Measurements from ENCODE around the gene UNCX. TPM values are rescaled to one million over a fixed set of nuclear protein-coding genes. Genes with fewer than 3 reads are reported as not detected.
"Not testable (repeated sequence)": the region's sequence is repeated elsewhere in the genome, so short reads cannot be mapped to it uniquely, and the experiment has no call there.

Gene UNCX
- polyA plus RNA-seq, 1 experiment, result not detected

DNA sequence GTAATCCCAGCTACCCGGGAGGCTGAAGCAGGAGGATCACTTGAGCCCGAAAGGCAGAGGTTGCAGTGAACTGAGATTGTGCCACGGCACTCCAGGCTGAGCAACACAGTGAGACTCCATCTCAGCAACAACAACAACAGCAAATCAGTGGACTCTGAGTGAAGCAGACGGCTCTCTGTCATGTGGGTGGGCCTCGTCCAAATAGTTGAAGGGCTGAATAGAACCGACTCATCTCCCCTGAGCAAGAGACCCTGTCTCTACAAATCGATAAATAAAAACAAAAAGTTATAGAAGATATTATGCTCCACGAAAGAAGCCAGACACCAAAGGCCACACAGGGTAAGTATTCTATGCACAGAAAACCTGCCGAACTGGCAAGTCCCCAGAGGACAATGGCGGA is 45.9 kb downstream of the UNCX start:
- ChIA-PET CTCF (no interaction called here), POLR2A (no interaction called here)
- H3K4me3 ChIP-seq (ENCODE audit: low read depth, low read length), result no peak overlapping the region

DNA sequence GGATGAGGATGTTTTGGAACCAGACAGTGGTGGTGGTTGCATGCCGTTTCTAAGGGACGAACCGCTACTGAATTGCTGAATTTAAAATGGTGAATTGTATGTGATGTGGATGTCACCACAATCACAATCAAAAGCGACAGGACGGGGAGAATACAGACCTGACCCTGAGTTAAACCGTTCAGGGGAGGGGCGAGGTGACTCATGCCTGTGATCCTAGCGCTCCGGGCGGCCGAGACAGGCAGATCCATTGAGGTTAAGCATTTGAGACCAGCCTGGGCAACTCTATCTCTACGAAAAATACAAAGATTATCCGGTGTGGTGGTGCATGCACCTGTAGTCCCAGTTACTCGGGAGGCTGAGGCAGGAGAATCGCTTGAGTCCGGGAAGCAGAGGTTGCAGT is 46.4 kb downstream of the UNCX start:
- H3K4me3 ChIP-seq (ENCODE audit: low read depth, low read length), result no peak overlapping the region
- H3K9me3 ChIP-seq (ENCODE audit: control insufficient read depth, insufficient read depth, low read length), result peaks cover 22% of the 10 kb centered on the region
- peaks cover 4% of the 10 kb centered on the region for H3K27me3 ChIP-seq (ENCODE audit: control insufficient read depth, insufficient read depth, low read length)
- no peak for DNase-seq (ENCODE audit: low read depth, low spot score)
- POLR2A ChIA-PET, result no interaction called here
- H3K27ac ChIP-seq (ENCODE audit: low read depth, low read length), result no peak overlapping the region
- TF ChIP-seq, protein P1, sequence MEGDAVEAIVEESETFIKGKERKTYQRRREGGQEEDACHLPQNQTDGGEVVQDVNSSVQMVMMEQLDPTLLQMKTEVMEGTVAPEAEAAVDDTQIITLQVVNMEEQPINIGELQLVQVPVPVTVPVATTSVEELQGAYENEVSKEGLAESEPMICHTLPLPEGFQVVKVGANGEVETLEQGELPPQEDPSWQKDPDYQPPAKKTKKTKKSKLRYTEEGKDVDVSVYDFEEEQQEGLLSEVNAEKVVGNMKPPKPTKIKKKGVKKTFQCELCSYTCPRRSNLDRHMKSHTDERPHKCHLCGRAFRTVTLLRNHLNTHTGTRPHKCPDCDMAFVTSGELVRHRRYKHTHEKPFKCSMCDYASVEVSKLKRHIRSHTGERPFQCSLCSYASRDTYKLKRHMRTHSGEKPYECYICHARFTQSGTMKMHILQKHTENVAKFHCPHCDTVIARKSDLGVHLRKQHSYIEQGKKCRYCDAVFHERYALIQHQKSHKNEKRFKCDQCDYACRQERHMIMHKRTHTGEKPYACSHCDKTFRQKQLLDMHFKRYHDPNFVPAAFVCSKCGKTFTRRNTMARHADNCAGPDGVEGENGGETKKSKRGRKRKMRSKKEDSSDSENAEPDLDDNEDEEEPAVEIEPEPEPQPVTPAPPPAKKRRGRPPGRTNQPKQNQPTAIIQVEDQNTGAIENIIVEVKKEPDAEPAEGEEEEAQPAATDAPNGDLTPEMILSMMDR (IDR thresholded peaks at IDR 0.05; ENCODE audit: low read depth, low read length), result no peak
- CTCF ChIA-PET, result no interaction called here

More for the DNA sequence above, 45.9 kb downstream of the UNCX start:
- TF ChIP-seq, protein P1 (IDR thresholded peaks at IDR 0.05; ENCODE audit: low read depth, low read length), result no peak
- Histone ChIP-seq H3K27ac (ENCODE audit: low read depth, low read length) (no peak overlapping the region), H3K27me3 (ENCODE audit: control insufficient read depth, insufficient read depth, low read length) (no peaks in the 10 kb centered on the region), H3K9me3 (ENCODE audit: control insufficient read depth, insufficient read depth, low read length) (peaks cover 23% of the 10 kb centered on the region)
- DNase-seq (ENCODE audit: low read depth, low spot score), result no peak

DNA sequence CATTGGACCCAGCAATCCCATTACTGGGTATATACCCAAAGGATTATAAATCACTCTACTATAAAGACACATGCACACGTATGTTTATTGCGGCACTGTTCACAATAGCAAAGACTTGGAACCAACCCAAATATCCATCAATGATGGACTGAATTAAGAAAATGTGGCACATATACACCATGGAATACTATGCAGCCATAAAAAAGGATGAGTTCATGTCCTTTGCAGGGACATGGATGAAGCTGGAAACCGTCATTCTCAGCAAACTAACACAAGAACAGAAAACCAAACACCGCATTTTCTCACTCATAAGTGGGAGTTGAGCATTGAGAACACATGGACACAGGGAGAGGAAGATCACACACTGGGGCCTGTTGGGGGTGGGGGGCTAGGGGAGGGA is 47.2 kb downstream of the UNCX start:
- CTCF ChIA-PET; H3K27me3 ChIP-seq (ENCODE audit: control insufficient read depth, insufficient read depth, low read length): not testable (repeated sequence)

DNA sequence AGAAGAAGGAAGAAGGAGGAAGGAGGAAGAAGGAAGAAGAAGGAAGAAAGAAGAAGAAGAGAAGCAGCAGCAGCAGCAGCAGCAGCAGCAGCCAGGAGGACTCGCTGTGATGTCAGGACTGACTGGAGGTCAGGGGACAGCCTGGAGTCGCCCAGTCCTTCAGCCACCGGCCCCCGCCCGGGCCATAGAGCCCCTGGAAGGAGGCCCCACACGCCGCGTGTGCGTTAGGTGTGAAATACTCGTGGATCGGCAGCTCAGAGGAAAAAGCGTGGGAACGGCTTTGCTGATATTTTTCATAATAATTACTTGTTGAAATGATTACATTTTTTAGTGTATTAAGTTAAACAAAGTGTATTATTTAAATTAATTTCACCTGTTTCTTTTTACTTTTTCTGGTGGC is 48.4 kb downstream of the UNCX start:
- Histone ChIP-seq H3K27me3 (ENCODE audit: control insufficient read depth, insufficient read depth, low read length) (peaks cover 10% of the 10 kb centered on the region), H3K9me3 (ENCODE audit: control insufficient read depth, insufficient read depth, low read length) (peaks cover 6% of the 10 kb centered on the region), H3K4me3 (ENCODE audit: low read depth, low read length) (no peak overlapping the region), H3K27ac (ENCODE audit: low read depth, low read length) (no peak overlapping the region)
- no peak for DNase-seq (ENCODE audit: low read depth, low spot score)
- ChIA-PET CTCF (no interaction called here), POLR2A (no interaction called here)
- TF ChIP-seq, protein P1 (IDR thresholded peaks at IDR 0.05; ENCODE audit: low read depth, low read length), result no peak

More for the DNA sequence above, 47.2 kb downstream of the UNCX start:
- DNase-seq (ENCODE audit: low read depth, low spot score); POLR2A ChIA-PET; H3K27ac ChIP-seq (ENCODE audit: low read depth, low read length); H3K4me3 ChIP-seq (ENCODE audit: low read depth, low read length): not testable (repeated sequence)
- peaks cover 13% of the 10 kb centered on the region for H3K9me3 ChIP-seq (ENCODE audit: control insufficient read depth, insufficient read depth, low read length)

DNA sequence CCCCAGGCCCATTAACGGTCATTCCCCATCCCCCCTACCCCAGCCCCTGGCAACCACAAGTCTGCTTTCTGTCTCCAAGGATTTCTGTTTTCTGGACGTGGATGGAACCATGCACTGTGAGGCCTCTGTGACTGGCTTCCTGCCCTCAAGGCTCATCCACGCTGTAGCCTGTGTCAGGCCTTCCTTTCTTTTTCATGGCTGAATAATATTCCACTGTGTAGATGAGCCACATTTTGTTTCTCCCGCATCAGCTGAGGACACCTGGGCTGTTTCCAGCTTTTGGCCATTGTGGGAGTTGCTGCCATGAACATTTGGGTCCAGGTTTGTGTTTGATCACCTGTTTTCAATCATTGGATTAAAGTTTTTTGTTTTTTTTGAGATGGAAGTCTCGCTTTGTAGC is 50.0 kb downstream of the UNCX start:
- TF ChIP-seq, protein P1 (IDR thresholded peaks at IDR 0.05; ENCODE audit: low read depth, low read length), result no peak
- Histone ChIP-seq H3K9me3 (ENCODE audit: control insufficient read depth, insufficient read depth, low read length) (no peaks in the 10 kb centered on the region; the same call in 1 of the 2 replicates), H3K27me3 (ENCODE audit: control insufficient read depth, insufficient read depth, low read length) (peaks cover 18% of the 10 kb centered on the region), H3K4me3 (ENCODE audit: low read depth, low read length) (no peak overlapping the region), H3K27ac (ENCODE audit: low read depth, low read length) (no peak overlapping the region)
- DNase-seq (ENCODE audit: low read depth, low spot score), result no peak
- CTCF ChIA-PET, result no interaction called here
- POLR2A ChIA-PET, result no interaction called here

DNA sequence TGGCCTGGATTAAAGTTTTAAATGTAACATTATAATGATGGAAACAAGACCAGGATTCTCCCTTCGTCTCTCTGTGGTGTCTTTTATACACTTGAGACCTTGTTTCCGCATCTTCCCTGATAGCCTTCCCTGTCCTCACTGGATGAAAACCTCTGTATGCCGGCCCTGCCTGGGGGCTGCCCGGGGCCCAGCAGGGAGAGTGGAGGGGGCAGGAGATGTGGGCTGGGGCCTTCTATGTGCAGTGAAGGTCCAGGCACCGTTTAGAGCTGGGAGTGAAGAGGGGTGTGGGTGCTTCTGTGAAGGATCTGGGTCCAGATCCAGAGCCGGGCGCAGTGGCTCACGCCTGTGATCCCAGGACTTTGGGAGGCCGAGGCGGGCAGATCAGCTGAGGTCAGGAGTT is 50.7 kb downstream of the UNCX start:
- TF ChIP-seq, protein P1 (IDR thresholded peaks at IDR 0.05; ENCODE audit: low read depth, low read length), result no peak
- ChIA-PET CTCF (no interaction called here), POLR2A (no interaction called here)

More for the DNA sequence above, 50.7 kb downstream of the UNCX start:
- Histone ChIP-seq H3K9me3 (ENCODE audit: control insufficient read depth, insufficient read depth, low read length) (no peaks in the 10 kb centered on the region; the same call in 1 of the 2 replicates), H3K4me3 (ENCODE audit: low read depth, low read length) (no peak overlapping the region), H3K27me3 (ENCODE audit: control insufficient read depth, insufficient read depth, low read length) (peaks cover 23% of the 10 kb centered on the region), H3K27ac (ENCODE audit: low read depth, low read length) (no peak overlapping the region)
- DNase-seq (ENCODE audit: low read depth, low spot score), result no peak
